HL-60 (cell line): ENCODE measurements around the gene HTR1E.

ENCODE experiments used
- DNase-seq, 2 experiments: peaks; one replicate each; pipeline ENCODE4 v3.0.0-alpha.2; 2010 to 2020; ENCODE audit warnings: low read depth in 1 of 2, low spot score in 1 of 2
- H3K27ac ChIP-seq: fragments of 250-450 bp; sonication (Bioruptor Pico); replicated peaks from 2 replicates; pipeline ENCODE4 v1.5.1; 2020; ENCODE audit warnings: mild to moderate bottlenecking, moderate library complexity
- H3K27me3 ChIP-seq: fragments of 250-450 bp; sonication (Bioruptor Pico); 2 replicates; pipeline ENCODE4 v1.5.1; 2021; ENCODE audit warnings: mild to moderate bottlenecking, moderate library complexity; ENCODE audit not compliant: insufficient read depth, poor library complexity, severe bottlenecking
- H3K4me3 ChIP-seq: replicated peaks from 2 replicates; pipeline ENCODE4 v1.5.1; 2011; ENCODE audit warnings: mild to moderate bottlenecking, control low read depth, low read length; ENCODE audit not compliant: insufficient read depth
- CTCF ChIP-seq: IDR thresholded peaks from one replicate; pipeline ENCODE4 v1.5.1; 2011; ENCODE audit warnings: low read length, control low read depth, inconsistent platforms; ENCODE audit not compliant: insufficient read depth
- GABPA ChIP-seq: IDR thresholded peaks from 2 replicates; pipeline ENCODE4 v1.6.1; 2012; ENCODE audit warnings: low read depth
- POLR2AphosphoS5 ChIP-seq: IDR thresholded peaks from 2 replicates; pipeline ENCODE4 v1.6.1; 2012; ENCODE audit warnings: low read depth
- REST ChIP-seq: IDR thresholded peaks from 2 replicates; pipeline ENCODE4 v1.6.1; 2012; ENCODE audit warnings: low read depth; ENCODE audit not compliant: insufficient replicate concordance
- SPI1 ChIP-seq: IDR thresholded peaks from 2 replicates; pipeline ENCODE4 v1.6.1; 2012; ENCODE audit warnings: low read depth, mild to moderate bottlenecking, borderline replicate concordance

The HTR1E gene

GRCh38 chr6:87012743-87013142 is 75.4 kb downstream of the HTR1E start:
- TF ChIP-seq SPI1, result no peak
- no peak for TF ChIP-seq POLR2AphosphoS5
- TF ChIP-seq REST, result no peak
- no peak for TF ChIP-seq CTCF
- no peak for TF ChIP-seq GABPA
- no peak overlapping the region for H3K4me3 ChIP-seq
- H3K27ac ChIP-seq, result no peak overlapping the region
- no peaks in the 10 kb centered on the region for H3K27me3 ChIP-seq
- DNase-seq, result no peak

- Histone ChIP-seq H3K27ac (no peak overlapping the region), H3K27me3 (no peaks in the 10 kb centered on the region), H3K4me3 (no peak overlapping the region)
- no peak for DNase-seq
- TF ChIP-seq GABPA (no peak), CTCF (no peak)
Measured at GRCh38 chr6:87016772-87017171, 79.4 kb downstream of the HTR1E start.

GRCh38 chr6:87027021-87027420 is 89.7 kb downstream of the HTR1E start:
- TF ChIP-seq SPI1 (no peak), REST (no peak), GABPA (no peak), POLR2AphosphoS5 (no peak), CTCF (no peak)
- no peaks in the 10 kb centered on the region for H3K27me3 ChIP-seq
- no peak for DNase-seq

GRCh38 chr6:87029711-87030314 is 92.5 kb downstream of the HTR1E start:
- no peaks in the 10 kb centered on the region for H3K27me3 ChIP-seq
- no peak overlapping the region for H3K27ac ChIP-seq
- DNase-seq, result peak in 1 of 2 experiments; percentile 14
- no peak overlapping the region for H3K4me3 ChIP-seq
- TF ChIP-seq GABPA, result no peak
- peak; percentile 28 for TF ChIP-seq CTCF

More at GRCh38 chr6:87027021-87027420, 89.7 kb downstream of the HTR1E start:
- Histone ChIP-seq H3K4me3 (no peak overlapping the region), H3K27ac (no peak overlapping the region)
